Caco-2 (cell line): ENCODE data around the gene RBL2. TPM values are rescaled to one million over a fixed set of nuclear protein-coding genes. Genes with fewer than 3 reads are reported as not detected.
"Not testable (repeated sequence)": the region's sequence is repeated elsewhere in the genome, so short reads cannot be mapped to it uniquely, and the experiment has no call there.

Source experiments
- BruUV-seq: library from RNA; stranded (reverse); fragments of 400-500 nt; replicated peaks from 2 replicates; lab custom pipeline; 2021; lab: Mats Ljungman, UMichigan
- CTCF ChIA-PET: fragments of 300-600 bp; sonication (Branson Sonifier 250); formaldehyde crosslinking; loops from one replicate; lab custom pipeline; 2022; ENCODE audit warnings: antibody characterized with exemption; lab: Charles Lee
- POLR2A ChIA-PET: fragments of 300-600 bp; sonication (Branson Sonifier 250); formaldehyde crosslinking; loops from one replicate; lab custom pipeline; 2022; ENCODE audit warnings: antibody characterized with exemption; lab: Charles Lee
- DNase-seq, 2 experiments: peaks; one replicate each; pipeline versions ENCODE4 v3.0.0 to v3.0.0-alpha.2; 2020 to 2022
- H3K27me3 ChIP-seq: replicated peaks from 2 replicates; pipeline ENCODE4 v1.6.0; 2011; ENCODE audit warnings: low read length; ENCODE audit not compliant: control insufficient read depth, insufficient read depth
- H3K36me3 ChIP-seq: 2 replicates; pipeline ENCODE4 v1.5.1; 2011; ENCODE audit warnings: low read length; ENCODE audit not compliant: control insufficient read depth, insufficient read depth
- H3K4me1 ChIP-seq: fragments of 250-450 bp; sonication (Bioruptor Pico); 2 replicates; pipeline ENCODE4 v1.5.1; 2020; ENCODE audit warnings: mild to moderate bottlenecking
- H3K4me3 ChIP-seq: 2 replicates; pipeline ENCODE4 v1.5.1; 2011; ENCODE audit warnings: low read depth, mild to moderate bottlenecking, control low read depth, low read length
- H3K9me3 ChIP-seq: fragments of 250-450 bp; sonication (Bioruptor Pico); 2 replicates; pipeline ENCODE4 v1.5.1; 2020; ENCODE audit warnings: mild to moderate bottlenecking, moderate library complexity
- H3K27ac Mint-ChIP-seq: one replicate; pipeline ENCODE4 v1.8.0; 2022; ENCODE audit warnings: mixed read lengths; ENCODE audit not compliant: unreplicated experiment
- H3K27me3 Mint-ChIP-seq: one replicate; pipeline ENCODE4 v1.8.0; 2022; ENCODE audit warnings: mixed read lengths; ENCODE audit not compliant: insufficient read depth, unreplicated experiment
- H3K36me3 Mint-ChIP-seq: one replicate; pipeline ENCODE4 v1.8.0; 2022; ENCODE audit warnings: mild to moderate bottlenecking, mixed read lengths; ENCODE audit not compliant: insufficient read depth, unreplicated experiment
- H3K4me1 Mint-ChIP-seq: one replicate; pipeline ENCODE4 v1.8.0; 2022; ENCODE audit warnings: low read depth, mixed read lengths; ENCODE audit not compliant: unreplicated experiment
- H3K4me3 Mint-ChIP-seq: one replicate; pipeline ENCODE4 v1.8.0; 2022; ENCODE audit warnings: mild to moderate bottlenecking, moderate library complexity, mixed read lengths; ENCODE audit not compliant: unreplicated experiment
- H3K9me3 Mint-ChIP-seq: one replicate; pipeline ENCODE4 v1.8.0; 2022; ENCODE audit warnings: mixed read lengths; ENCODE audit not compliant: unreplicated experiment
- CTCF ChIP-seq, 2 experiments: fragments of 200-600 bp in 1 of 2; IDR thresholded peaks; 1 replicate in 1 of 2; 2 replicates in 1 of 2; pipeline versions ENCODE4 v1.5.1 to v1.8.0; 2011 to 2022; ENCODE audit warnings: antibody characterized with exemption in 1 of 2, control low read depth in 1 of 2, inconsistent platforms in 1 of 2, low read depth in 1 of 2, low read length in 1 of 2, mild to moderate bottlenecking in 1 of 2, moderate library complexity in 1 of 2; ENCODE audit not compliant: insufficient read depth in 1 of 2, severe bottlenecking in 1 of 2, unreplicated experiment in 1 of 2
- intact Hi-C: fragments of 100-400 bp; cut with micrococcal nuclease; formaldehyde crosslinking; loops from one replicate; pipeline ENCODE4 v1.10.0; 2022; ENCODE audit not compliant: unreplicated experiment
- total RNA-seq: library from RNA; stranded (reverse); gene quantifications from 2 replicates; pipeline ENCODE4 v1.2.3, GENCODE V29; 2022

RBL2 gene
- total RNA-seq, 1 experiment from 2014 or later = 55.3 TPM

- Mint-ChIP-seq H3K4me3 (peak overlapping the region; percentile 25), H3K36me3 (no peaks in the 10 kb centered on the region), H3K4me1 (peaks cover 23% of the 10 kb centered on the region), H3K9me3 (peaks cover 9% of the 10 kb centered on the region), H3K27ac (peak overlapping the region; percentile 87), H3K27me3 (no peaks in the 10 kb centered on the region)
- TF ChIP-seq CTCF (IDR thresholded peaks at IDR 0.05; ENCODE audit: insufficient read depth in 1 of 2, low read depth in 1 of 2, low read length in 1 of 2, severe bottlenecking in 1 of 2, unreplicated experiment in 1 of 2) = no peak
- Histone ChIP-seq H3K36me3 (no peaks in the 10 kb centered on the region), H3K4me3 (no peak overlapping the region), H3K4me1 (peaks cover 31% of the 10 kb centered on the region), H3K9me3 (peaks cover 26% of the 10 kb centered on the region), H3K27me3 (no peaks in the 10 kb centered on the region)
- intact Hi-C loops = loop anchor here (1.0 to 5.0 kb wide), 6 partner anchors 7 to 193 kb away; partner anchors contain the start of genes AKTIP and RBL2
- POLR2A ChIA-PET = interaction anchor here (2.1 kb wide), 1 partner anchor 9 kb away, joined by 10 read pairs; no protein-coding TSS in a partner anchor
- peak in 1 of 2 experiments; percentile 24 for DNase-seq
- CTCF ChIA-PET = interaction anchor here (0.7 to 2.1 kb wide), 10 partner anchors 8 to 99 kb away, joined by 3 to 9 read pairs (median 5); partner anchors contain the start of gene AKTIP
- TSS peak; percentile 92 for BruUV-seq
These were observed 76.4 kb downstream of the RBL2 start for GRCh38 chr16:53510704-53511070.

- no peaks in the 10 kb centered on the region for H3K27me3 Mint-ChIP-seq
- peaks cover 9% of the 10 kb centered on the region for H3K9me3 Mint-ChIP-seq
- TF ChIP-seq CTCF (IDR thresholded peaks at IDR 0.05; ENCODE audit: insufficient read depth in 1 of 2, low read depth in 1 of 2, low read length in 1 of 2, severe bottlenecking in 1 of 2, unreplicated experiment in 1 of 2) = no peak
- H3K27me3 ChIP-seq = no peaks in the 10 kb centered on the region
- peaks cover 26% of the 10 kb centered on the region for H3K9me3 ChIP-seq
- H3K4me1 ChIP-seq = peaks cover 31% of the 10 kb centered on the region
- BruUV-seq = no TSS peak
- ChIA-PET POLR2A (interaction anchor here (2.1 kb wide), 1 partner anchor 9 kb away, joined by 10 read pairs; no protein-coding TSS in a partner anchor), CTCF (interaction anchor here (1.0 to 2.1 kb wide), 6 partner anchors 8 to 99 kb away, joined by 3 to 9 read pairs (median 6); partner anchors contain the start of gene AKTIP)
- intact Hi-C loops = loop anchor here (1.0 to 5.0 kb wide), 6 partner anchors 8 to 194 kb away; partner anchors contain the start of genes AKTIP and RBL2
- peak overlapping the region; percentile 25 for H3K4me3 Mint-ChIP-seq
- H3K36me3 ChIP-seq = no peaks in the 10 kb centered on the region
- no peak overlapping the region for H3K4me3 ChIP-seq
- H3K4me1 Mint-ChIP-seq = peaks cover 23% of the 10 kb centered on the region
- peak overlapping the region; percentile 87 for H3K27ac Mint-ChIP-seq
- no peaks in the 10 kb centered on the region for H3K36me3 Mint-ChIP-seq
- no peak for DNase-seq
These were observed 76.8 kb downstream of the RBL2 start for GRCh38 chr16:53511084-53511402.

- intact Hi-C loops = loop anchor here (1.0 to 5.0 kb wide), 6 partner anchors 8 to 194 kb away; partner anchors contain the start of genes AKTIP and RBL2
- CTCF ChIA-PET = interaction anchor here (1.0 to 2.1 kb wide), 6 partner anchors 9 to 98 kb away, joined by 3 to 9 read pairs (median 6); partner anchors contain the start of gene AKTIP
- peak overlapping the region; percentile 87 for H3K27ac Mint-ChIP-seq
These were observed 77.4 kb downstream of the RBL2 start for GRCh38 chr16:53511403-53512280.

GRCh38 chr16:53512795-53513194 lies 78.5 kb downstream of the RBL2 start:
- Mint-ChIP-seq H3K27ac (peak overlapping the region; percentile 87), H3K4me1 (peaks cover 23% of the 10 kb centered on the region)
- H3K36me3 ChIP-seq, H3K4me3 ChIP-seq, H3K27me3 ChIP-seq, H3K4me3 Mint-ChIP-seq, DNase-seq, POLR2A ChIA-PET, H3K27me3 Mint-ChIP-seq, BruUV-seq, H3K36me3 Mint-ChIP-seq, H3K9me3 Mint-ChIP-seq, CTCF ChIA-PET: not testable (repeated sequence)
- intact Hi-C loops = loop anchor here (5.0 kb wide), 1 partner anchor 195 kb away; no protein-coding TSS in a partner anchor
- Histone ChIP-seq H3K9me3 (peaks cover 26% of the 10 kb centered on the region), H3K4me1 (peaks cover 31% of the 10 kb centered on the region)

More at GRCh38 chr16:53511403-53512280, 77.4 kb downstream of the RBL2 start:
- H3K9me3 Mint-ChIP-seq = peaks cover 9% of the 10 kb centered on the region
- Histone ChIP-seq H3K9me3 (peaks cover 26% of the 10 kb centered on the region), H3K36me3 (no peaks in the 10 kb centered on the region), H3K4me3 (no peak overlapping the region), H3K27me3 (no peaks in the 10 kb centered on the region), H3K4me1 (peaks cover 31% of the 10 kb centered on the region)
- H3K36me3 Mint-ChIP-seq = no peaks in the 10 kb centered on the region
- peak; percentile 89 to 92 for DNase-seq
- BruUV-seq = TSS peak; percentile 93
- peaks cover 23% of the 10 kb centered on the region for H3K4me1 Mint-ChIP-seq
- TF ChIP-seq CTCF (IDR thresholded peaks at IDR 0.05; ENCODE audit: insufficient read depth in 1 of 2, low read depth in 1 of 2, low read length in 1 of 2, severe bottlenecking in 1 of 2, unreplicated experiment in 1 of 2) = peak in 1 of 2 experiments; percentile 13
- no peaks in the 10 kb centered on the region for H3K27me3 Mint-ChIP-seq
- peak overlapping the region; percentile 25 for H3K4me3 Mint-ChIP-seq
- POLR2A ChIA-PET = interaction anchor here (2.1 kb wide), 1 partner anchor 10 kb away, joined by 10 read pairs; no protein-coding TSS in a partner anchor
